Peyer's patch (tissue), 4 donors: ENCODE measurements around the gene MGAT3.

Experiments used
- POLR2A ChIP-seq, 2 donors: fragments of 450-650 bp; IDR thresholded peaks; one replicate each; pipeline ENCODE4 v1.5.1; 2017; ENCODE audit warnings: antibody characterized with exemption in 2 of 2, mild to moderate bottlenecking in 2 of 2, moderate library complexity in 2 of 2
- TF ChIP-seq, protein P1 (sequence below), 6 experiments: fragments of 450-650 bp in 4 of 6; fragments of 200-600 bp in 2 of 6; sonication (generic) in 1 of 6; IDR thresholded peaks; one replicate each; pipeline ENCODE4 v1.5.1; 2017 to 2019; ENCODE audit warnings: antibody characterized with exemption in 6 of 6, mild to moderate bottlenecking in 3 of 6, moderate library complexity in 1 of 6

DNA sequence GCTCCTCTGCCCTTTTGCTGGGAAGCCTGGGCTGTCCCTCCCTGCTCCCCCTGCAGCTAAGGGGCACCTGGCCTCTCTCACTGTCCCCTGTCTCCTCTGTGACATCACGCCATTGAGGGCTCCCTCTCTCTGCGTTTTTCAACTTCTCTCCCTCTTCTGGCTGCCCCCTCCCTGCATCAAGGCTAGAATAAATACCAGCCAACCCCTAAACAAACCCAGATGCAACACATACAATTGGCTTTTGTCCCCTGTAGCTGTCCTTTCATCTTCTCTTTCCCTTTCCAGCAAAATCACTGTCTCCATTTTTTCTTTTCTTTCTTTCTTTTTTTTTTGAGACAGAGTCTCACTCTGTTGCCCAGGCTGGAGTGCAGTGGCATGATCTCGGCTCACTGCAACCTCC is 42.0 kb downstream of the MGAT3 start:
- TF ChIP-seq, protein P1, sequence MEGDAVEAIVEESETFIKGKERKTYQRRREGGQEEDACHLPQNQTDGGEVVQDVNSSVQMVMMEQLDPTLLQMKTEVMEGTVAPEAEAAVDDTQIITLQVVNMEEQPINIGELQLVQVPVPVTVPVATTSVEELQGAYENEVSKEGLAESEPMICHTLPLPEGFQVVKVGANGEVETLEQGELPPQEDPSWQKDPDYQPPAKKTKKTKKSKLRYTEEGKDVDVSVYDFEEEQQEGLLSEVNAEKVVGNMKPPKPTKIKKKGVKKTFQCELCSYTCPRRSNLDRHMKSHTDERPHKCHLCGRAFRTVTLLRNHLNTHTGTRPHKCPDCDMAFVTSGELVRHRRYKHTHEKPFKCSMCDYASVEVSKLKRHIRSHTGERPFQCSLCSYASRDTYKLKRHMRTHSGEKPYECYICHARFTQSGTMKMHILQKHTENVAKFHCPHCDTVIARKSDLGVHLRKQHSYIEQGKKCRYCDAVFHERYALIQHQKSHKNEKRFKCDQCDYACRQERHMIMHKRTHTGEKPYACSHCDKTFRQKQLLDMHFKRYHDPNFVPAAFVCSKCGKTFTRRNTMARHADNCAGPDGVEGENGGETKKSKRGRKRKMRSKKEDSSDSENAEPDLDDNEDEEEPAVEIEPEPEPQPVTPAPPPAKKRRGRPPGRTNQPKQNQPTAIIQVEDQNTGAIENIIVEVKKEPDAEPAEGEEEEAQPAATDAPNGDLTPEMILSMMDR (IDR thresholded peaks at IDR 0.05) = no peak
- TF ChIP-seq POLR2A (IDR thresholded peaks at IDR 0.05) = no peak
